Common myeloid progenitor, CD34-positive (primary cell): ENCODE measurements around the gene PIK3R1.

Experiments used
- CTCF ChIA-PET: fragments of 350-600 bp; sonication (Branson Sonifier 250); formaldehyde crosslinking; loops from one replicate; lab custom pipeline; 2021; ENCODE audit warnings: antibody characterized with exemption; lab: Charles Lee
- POLR2A ChIA-PET: fragments of 350-600 bp; sonication (Branson Sonifier 250); formaldehyde crosslinking; loops from one replicate; lab custom pipeline; 2021; ENCODE audit warnings: antibody characterized with exemption; lab: Charles Lee
- DNase-seq, 3 donors: peaks; one replicate each; pipeline versions ENCODE4 v3.0.0 to v3.0.0-alpha.2; 2013
- H3K27ac ChIP-seq, 2 experiments: 1 replicate in 1 of 2; 2 replicates in 1 of 2; pipeline ENCODE4 v1.7.0; 2013; ENCODE audit warnings: inconsistent platforms in 2 of 2, low read length in 2 of 2, mild to moderate bottlenecking in 2 of 2, low read depth in 1 of 2, moderate library complexity in 1 of 2; ENCODE audit not compliant: severe bottlenecking in 2 of 2, insufficient read depth in 1 of 2, poor library complexity in 1 of 2
- H3K27me3 ChIP-seq, 5 experiments: replicated peaks in 2 of 5; 1 replicate in 3 of 5; 2 replicates in 2 of 5; pipeline versions ENCODE4 v1.6.1 to v1.7.0; 2013; ENCODE audit warnings: low read length in 4 of 5, mild to moderate bottlenecking in 2 of 5, moderate library complexity in 2 of 5, inconsistent platforms in 1 of 5; ENCODE audit not compliant: insufficient read depth in 5 of 5, control insufficient read depth in 4 of 5
- H3K36me3 ChIP-seq, 4 experiments: 1 replicate in 2 of 4; 2 replicates in 2 of 4; pipeline versions ENCODE4 v1.6.1 to v1.7.0; 2013; ENCODE audit warnings: low read length in 3 of 4, control low read depth in 1 of 4, mild to moderate bottlenecking in 1 of 4; ENCODE audit not compliant: control insufficient read depth in 4 of 4, insufficient read depth in 4 of 4
- H3K4me1 ChIP-seq, 4 experiments: 1 replicate in 3 of 4; 2 replicates in 1 of 4; pipeline versions ENCODE4 v1.6.1 to v1.7.1; 2013; ENCODE audit warnings: low read length in 3 of 4, mild to moderate bottlenecking in 3 of 4, control low read depth in 1 of 4, inconsistent platforms in 1 of 4, moderate library complexity in 1 of 4; ENCODE audit not compliant: control insufficient read depth in 4 of 4, insufficient read depth in 4 of 4; ENCODE audit errors: control extremely low read depth in 1 of 4
- H3K4me3 ChIP-seq, 7 experiments: 1 replicate in 4 of 7; 2 replicates in 3 of 7; pipeline versions ENCODE4 v1.5.1 to v1.7.0; 2013; ENCODE audit warnings: mild to moderate bottlenecking in 7 of 7, low read length in 6 of 7, moderate library complexity in 6 of 7, inconsistent platforms in 2 of 7, low read depth in 2 of 7, control low read depth in 1 of 7; ENCODE audit not compliant: insufficient read depth in 4 of 7, control insufficient read depth in 1 of 7; ENCODE audit errors: extremely low read depth in 1 of 7
- H3K9me3 ChIP-seq, 5 experiments: 1 replicate in 4 of 5; 2 replicates in 1 of 5; pipeline versions ENCODE4 v1.6.1 to v1.7.1; 2013; ENCODE audit warnings: low read length in 4 of 5, mild to moderate bottlenecking in 2 of 5, inconsistent platforms in 1 of 5, low read depth in 1 of 5, moderate library complexity in 1 of 5; ENCODE audit not compliant: control insufficient read depth in 4 of 5, insufficient read depth in 2 of 5; ENCODE audit errors: control extremely low read depth in 1 of 5
- WGBS: methylation state at CpG from one replicate; pipeline ENCODE4 v1.1.5; 2013; ENCODE audit not compliant: insufficient coverage; 5-methylcytosine and 5-hydroxymethylcytosine counted together

Gene PIK3R1

DNA sequence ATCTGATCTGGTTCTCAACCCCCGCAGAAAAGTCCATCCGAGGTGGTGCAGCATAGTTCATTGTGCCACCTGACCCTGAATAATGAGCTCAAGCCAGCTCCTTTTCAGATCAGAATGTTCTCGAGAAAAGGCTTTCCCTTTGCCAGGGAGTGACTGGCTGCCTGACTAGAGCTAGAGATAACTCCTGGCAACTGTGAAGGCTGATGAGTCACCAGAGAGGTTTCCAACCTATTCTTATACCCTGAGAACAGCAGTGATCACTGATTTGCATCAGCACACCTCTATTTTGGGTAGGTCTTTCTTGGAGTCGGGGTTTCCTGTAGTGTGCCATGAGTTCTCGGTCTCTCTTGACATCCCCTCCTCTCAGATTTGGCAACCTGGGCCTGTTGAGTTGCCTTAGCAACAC is 127.9 kb downstream of the PIK3R1 start:
- CTCF ChIA-PET = interaction anchor here (1.2 kb wide), 1 partner anchor 11 kb away, joined by 3 read pairs; no protein-coding TSS in a partner anchor
- Histone ChIP-seq H3K36me3 (no peaks in the 10 kb centered on the region), H3K4me1 (peaks cover 4 to 26% (median 13%) of the 10 kb centered on the region in 4 experiments), H3K27me3 (no peaks in the 10 kb centered on the region), H3K4me3 (no peak overlapping the region), H3K27ac (no peak overlapping the region), H3K9me3 (peaks cover 0 to 3% (median 0%) of the 10 kb centered on the region in 5 experiments)
- WGBS = 95% methylated on average over 5 of the region's 5 CpGs
- POLR2A ChIA-PET = no interaction called here
- DNase-seq = no peak

DNA sequence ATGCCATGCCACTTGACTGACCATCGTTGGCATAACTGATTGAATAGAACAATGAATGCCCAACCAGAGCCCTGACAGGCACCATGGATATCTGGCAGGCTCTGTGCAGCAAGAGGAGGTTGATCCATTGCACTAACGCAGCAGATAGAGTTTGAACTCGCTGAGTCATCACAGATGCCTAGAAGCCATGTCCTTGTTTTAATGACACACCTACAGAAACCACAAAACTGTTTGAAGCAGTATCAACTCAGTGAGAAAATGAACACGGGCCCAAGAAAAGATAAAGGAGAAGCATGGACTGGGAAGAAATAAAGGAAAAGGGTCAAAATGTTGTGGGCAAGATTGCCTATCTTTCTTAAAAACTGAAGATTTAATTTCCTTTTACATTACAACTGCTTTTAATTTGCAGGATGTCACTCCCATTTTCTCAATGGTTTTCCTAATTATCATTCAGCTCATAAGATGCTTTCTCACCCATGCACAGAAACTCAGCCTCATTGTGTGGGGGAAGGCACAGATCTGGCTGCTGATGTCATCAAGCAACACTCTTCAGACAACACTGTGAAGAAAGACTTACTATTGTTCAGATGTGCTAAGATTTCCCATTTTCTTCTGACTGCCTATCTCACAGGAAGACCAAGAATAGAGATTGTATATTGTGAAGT is 129.0 kb downstream of the PIK3R1 start:
- DNase-seq = peak; percentile 62 to 93 (median 89)
- H3K36me3 ChIP-seq = no peaks in the 10 kb centered on the region
- no peaks in the 10 kb centered on the region for H3K27me3 ChIP-seq
- H3K9me3 ChIP-seq = peaks cover 0 to 3% (median 2%) of the 10 kb centered on the region in 5 experiments
- peak overlapping the region in 1 of 2 experiments; percentile 35 for H3K27ac ChIP-seq
- ChIA-PET CTCF (interaction anchor here (1.2 to 1.3 kb wide), 2 partner anchors 10 to 34 kb away, joined by 3 read pairs; no protein-coding TSS in a partner anchor), POLR2A (no interaction called here)
- 33% methylated on average over 3 of the region's 4 CpGs for WGBS
- no peak overlapping the region for H3K4me3 ChIP-seq
- H3K4me1 ChIP-seq = peaks cover 4 to 27% (median 13%) of the 10 kb centered on the region in 4 experiments

DNA sequence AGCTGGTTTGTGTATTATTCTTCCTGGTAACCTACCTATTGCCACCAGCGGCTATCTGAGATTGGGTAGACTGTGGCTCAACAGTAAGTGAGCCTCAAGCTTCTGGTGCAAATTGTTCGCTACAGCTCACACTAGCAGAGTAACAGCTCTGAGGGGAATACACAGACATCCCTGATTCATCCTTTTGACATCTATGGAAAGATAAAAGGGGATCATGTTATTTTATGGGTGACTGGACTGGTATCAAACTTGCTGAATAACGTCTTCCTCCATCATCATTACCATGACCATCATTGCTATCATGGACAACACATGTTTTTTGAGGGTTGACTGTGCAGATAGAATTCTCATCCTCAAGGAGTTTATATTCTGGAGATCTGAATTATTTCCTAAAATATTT is 129.6 kb downstream of the PIK3R1 start:
- ChIA-PET CTCF (interaction anchor here (1.3 kb wide), 1 partner anchor 35 kb away, joined by 3 read pairs; no protein-coding TSS in a partner anchor), POLR2A (no interaction called here)
- Histone ChIP-seq H3K9me3 (peaks cover 0 to 3% (median 2%) of the 10 kb centered on the region in 5 experiments), H3K4me3 (no peak overlapping the region), H3K27ac (no peak overlapping the region), H3K36me3 (no peaks in the 10 kb centered on the region), H3K4me1 (peaks cover 4 to 28% (median 13%) of the 10 kb centered on the region in 4 experiments), H3K27me3 (no peaks in the 10 kb centered on the region)
- no CpG with 5 or more reads among the region's 3 CpGs for WGBS
- no peak for DNase-seq

DNA sequence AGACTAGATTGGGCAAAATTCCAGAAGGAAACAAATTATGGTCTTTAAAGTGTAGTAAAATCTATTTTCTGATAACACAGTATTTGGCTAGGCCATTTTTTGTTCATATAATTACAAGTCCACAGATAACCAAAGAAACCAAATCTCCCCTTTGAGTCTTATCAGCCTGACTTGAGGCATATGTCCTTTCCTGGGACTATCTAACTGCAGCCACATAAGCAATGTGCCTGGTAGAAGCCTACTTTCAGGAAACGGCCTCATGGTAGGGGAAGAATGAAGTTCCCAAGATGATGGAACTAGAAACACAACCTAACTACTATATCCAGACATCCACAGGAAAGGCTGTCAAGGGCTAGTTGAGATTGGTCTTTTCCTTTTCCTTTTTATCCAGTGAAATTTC is 130.0 kb downstream of the PIK3R1 start:
- no peak overlapping the region for H3K27ac ChIP-seq
- DNase-seq = no peak
- 80% methylated on average over 1 of the region's 1 CpG for WGBS
- ChIA-PET CTCF (no interaction called here), POLR2A (no interaction called here)
- peaks cover 4 to 28% (median 13%) of the 10 kb centered on the region in 4 experiments for H3K4me1 ChIP-seq
- H3K27me3 ChIP-seq = no peaks in the 10 kb centered on the region
- H3K9me3 ChIP-seq = peaks cover 0 to 3% (median 2%) of the 10 kb centered on the region in 5 experiments
- H3K36me3 ChIP-seq = no peaks in the 10 kb centered on the region
- H3K4me3 ChIP-seq = no peak overlapping the region

DNA sequence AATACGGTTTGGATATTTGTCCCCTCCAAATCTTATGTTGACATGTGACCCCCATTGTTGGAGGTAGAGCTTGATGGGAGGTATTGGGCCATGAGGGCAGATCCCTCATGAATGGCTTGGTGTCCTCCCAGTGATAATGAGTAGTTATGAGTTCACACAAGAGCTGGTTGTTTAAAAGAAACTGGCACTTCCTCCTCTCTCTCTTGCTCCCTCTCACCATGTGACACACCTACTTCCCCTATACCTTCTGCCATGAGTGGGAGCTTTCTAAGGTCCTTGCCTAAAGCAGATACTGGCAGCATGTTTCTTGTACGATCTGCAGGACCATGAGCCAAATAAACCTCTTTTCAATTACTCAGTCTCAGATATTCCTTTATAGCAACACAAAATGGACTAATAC is 132.0 kb downstream of the PIK3R1 start:
- Histone ChIP-seq H3K27me3 (no peaks in the 10 kb centered on the region), H3K27ac (no peak overlapping the region), H3K4me1 (peaks cover 4 to 28% (median 16%) of the 10 kb centered on the region in 4 experiments), H3K4me3 (no peak overlapping the region), H3K36me3 (no peaks in the 10 kb centered on the region), H3K9me3 (peaks cover 0 to 3% (median 2%) of the 10 kb centered on the region in 5 experiments)
- peak in 2 of 3 donors; percentile 41 to 61 for DNase-seq
- whole genome bisulfite sequencing = 100% methylated on average over 2 of the region's 2 CpGs
- ChIA-PET POLR2A (no interaction called here), CTCF (interaction anchor here (0.6 to 1.0 kb wide), 3 partner anchors 14 to 67 kb away, joined by 3 read pairs; no protein-coding TSS in a partner anchor)

DNA sequence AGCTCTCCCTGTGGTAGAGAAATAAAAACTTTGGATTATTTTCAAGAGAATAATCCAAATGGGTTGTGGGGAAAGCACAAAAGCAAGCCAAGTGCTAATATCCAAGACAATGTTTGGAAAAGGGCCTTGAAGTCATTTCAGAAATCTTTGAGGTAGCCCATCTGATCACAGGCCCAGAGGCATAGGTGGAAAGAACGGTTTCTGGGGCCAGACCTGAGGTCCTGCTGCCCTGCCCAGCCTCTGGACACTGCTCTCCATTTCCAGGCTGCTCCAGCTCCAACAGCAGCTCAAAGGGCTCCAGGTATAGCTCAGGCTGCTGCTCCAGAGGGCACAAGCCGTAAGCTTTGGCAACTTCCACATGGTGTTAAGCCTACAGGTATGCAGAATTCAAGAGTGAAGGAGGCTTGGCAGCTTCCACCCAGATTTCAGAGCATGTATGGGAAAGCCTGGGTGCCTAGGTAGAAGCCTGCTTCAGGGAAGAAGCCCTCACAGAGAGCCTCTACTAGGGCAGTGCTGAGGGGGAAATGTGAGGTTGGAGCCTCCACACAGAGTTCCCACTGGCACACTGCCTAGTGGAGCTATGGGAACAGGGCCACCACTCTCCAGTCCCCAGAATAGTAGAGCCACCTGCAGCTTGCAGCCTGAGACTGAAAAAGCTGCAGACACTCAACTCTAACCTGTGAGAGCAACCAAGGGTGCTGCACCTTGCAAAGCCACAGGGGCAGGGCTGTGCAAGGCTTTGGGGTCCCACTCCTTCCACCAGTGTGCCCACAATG is 133.1 kb downstream of the PIK3R1 start:
- POLR2A ChIA-PET = no interaction called here
- peaks cover 0 to 3% (median 2%) of the 10 kb centered on the region in 5 experiments for H3K9me3 ChIP-seq
- no peak overlapping the region for H3K4me3 ChIP-seq
- H3K36me3 ChIP-seq = no peaks in the 10 kb centered on the region
- 84% methylated on average over 2 of the region's 2 CpGs for WGBS
- CTCF ChIA-PET = no interaction called here
- peaks cover 4 to 26% (median 18%) of the 10 kb centered on the region in 4 experiments for H3K4me1 ChIP-seq
- no peak overlapping the region for H3K27ac ChIP-seq
- no peak for DNase-seq
- no peaks in the 10 kb centered on the region for H3K27me3 ChIP-seq
